GM19043 (cell line): ENCODE measurements around the gene BCL2L11.

Experiments used
- ATAC-seq: cut with Tn5 transposase; IDR thresholded peaks from one replicate; pipeline ENCODE4 v1.9.1; 2021; ENCODE audit warnings: low read depth; ENCODE audit not compliant: unreplicated experiment

The BCL2L11 gene

GRCh38 chr2:111167076-111167862, 46.6 kb downstream of the BCL2L11 start:
- ATAC-seq, result no peak

- ATAC-seq, result no peak
Observed at GRCh38 chr2:111167863-111168162, 47.1 kb downstream of the BCL2L11 start.

GRCh38 chr2:111168528-111169239, 48.0 kb downstream of the BCL2L11 start:
- peak; percentile 70 for ATAC-seq

- no peak for ATAC-seq
Observed at GRCh38 chr2:111169268-111169667, 48.6 kb downstream of the BCL2L11 start.

GRCh38 chr2:111169924-111170323, 49.2 kb downstream of the BCL2L11 start:
- ATAC-seq, result no peak

GRCh38 chr2:111171337-111171930, 50.7 kb downstream of the BCL2L11 start:
- ATAC-seq, result no peak

GRCh38 chr2:111172666-111173065, 52.0 kb downstream of the BCL2L11 start:
- ATAC-seq, result no peak

- no peak for ATAC-seq
Observed at GRCh38 chr2:111173338-111173737, 52.6 kb downstream of the BCL2L11 start.

- no peak for ATAC-seq
Observed at GRCh38 chr2:111173856-111174255, 53.1 kb downstream of the BCL2L11 start.

GRCh38 chr2:111175615-111176014, 54.9 kb downstream of the BCL2L11 start:
- ATAC-seq, result no peak

GRCh38 chr2:111176388-111176787, 55.7 kb downstream of the BCL2L11 start:
- no peak for ATAC-seq

- ATAC-seq, result no peak
Observed at GRCh38 chr2:111176867-111177266, 56.2 kb downstream of the BCL2L11 start.

- no peak for ATAC-seq
Observed at GRCh38 chr2:111178296-111178695, 57.6 kb downstream of the BCL2L11 start.

- no peak for ATAC-seq
Observed at GRCh38 chr2:111178730-111179405, 58.2 kb downstream of the BCL2L11 start.

GRCh38 chr2:111182121-111182520, 61.4 kb downstream of the BCL2L11 start:
- ATAC-seq, result no peak

GRCh38 chr2:111182740-111183139, 62.0 kb downstream of the BCL2L11 start:
- no peak for ATAC-seq

GRCh38 chr2:111184725-111185310, 64.1 kb downstream of the BCL2L11 start:
- ATAC-seq, result no peak

- ATAC-seq, result no peak
Observed at GRCh38 chr2:111185361-111186022, 64.8 kb downstream of the BCL2L11 start.

GRCh38 chr2:111186121-111186715, 65.5 kb downstream of the BCL2L11 start:
- no peak for ATAC-seq

- ATAC-seq, result no peak
Observed at GRCh38 chr2:111186933-111187332, 66.2 kb downstream of the BCL2L11 start.
